Measurements from ENCODE around the gene MICAL3. TPM values are rescaled to one million over a fixed set of nuclear protein-coding genes. Genes with fewer than 3 reads are reported as not detected.

Gene MICAL3
- total and polyA plus RNA-seq, 2 experiments from 2014 or later, result 27.3 to 76.9 TPM

DNA sequence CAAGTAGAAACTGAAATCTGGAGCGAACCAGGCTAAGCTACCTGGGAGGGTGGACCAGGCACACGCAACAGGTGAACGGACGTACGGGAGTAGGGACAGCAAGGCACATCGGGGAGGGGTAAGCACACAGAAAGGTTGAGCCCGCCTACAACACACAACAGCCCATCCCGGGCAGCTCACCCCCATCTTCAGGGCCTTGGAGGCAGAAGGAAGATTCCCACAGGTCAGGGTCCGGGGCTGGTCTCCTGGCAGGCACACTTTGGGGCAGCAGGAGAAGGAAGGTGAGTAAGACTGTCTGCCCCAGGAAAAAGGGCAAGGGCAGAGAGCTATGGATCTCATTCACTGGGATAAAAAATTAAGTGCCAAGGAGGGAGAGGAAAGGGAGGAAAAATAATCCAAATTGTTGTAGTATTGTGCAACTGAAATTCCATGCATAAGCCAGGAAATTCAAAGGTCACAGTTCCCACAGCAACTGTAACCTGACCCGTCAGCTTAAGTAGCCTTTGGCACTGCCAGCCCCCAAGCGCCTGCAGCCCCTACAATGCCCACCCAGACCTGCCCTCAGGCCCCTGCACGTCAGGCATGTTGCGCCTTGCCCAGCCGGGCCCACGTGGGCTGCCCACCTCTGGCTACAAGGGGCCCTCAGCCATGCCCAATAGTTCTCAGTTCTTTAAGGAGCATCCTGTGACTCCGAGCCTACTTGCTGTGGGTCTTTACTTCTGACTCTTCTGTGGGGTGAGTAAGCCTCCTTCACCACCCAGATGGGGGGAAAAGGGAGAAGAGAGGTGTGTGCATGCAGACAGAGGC lies 51.8 kb downstream of the MICAL3 start:
- H3K9me3 ChIP-seq (ENCODE audit: low read depth), result no peaks in the 10 kb centered on the region
- H3K27me3 ChIP-seq, result no peaks in the 10 kb centered on the region
- H3K4me3 ChIP-seq, result no peak overlapping the region
- H3K4me1 ChIP-seq (ENCODE audit: low read depth), result peaks cover 27% of the 10 kb centered on the region
- H3K27ac ChIP-seq, result peak overlapping the region; percentile 48
- DNase-seq (ENCODE audit: low read depth in 1 of 2, low spot score in 1 of 2), result peak; percentile 28 to 92
- no peaks in the 10 kb centered on the region for H3K36me3 ChIP-seq
- TF ChIP-seq CTCF (IDR thresholded peaks at IDR 0.05; ENCODE audit: low read depth, low read length), result no peak

- H3K4me3 ChIP-seq, result no peak overlapping the region
These were observed 52.6 kb downstream of the MICAL3 start for GRCh38 chr22:17971711-17972110.

GRCh38 chr22:17970201-17970708 lies 54.1 kb downstream of the MICAL3 start:
- no peak for TF ChIP-seq CTCF (IDR thresholded peaks at IDR 0.05; ENCODE audit: low read depth, low read length)
- H3K36me3 ChIP-seq, result no peaks in the 10 kb centered on the region
- DNase-seq (ENCODE audit: low read depth in 1 of 2, low spot score in 1 of 2), result peak in 1 of 2 donors; percentile 39
- peaks cover 27% of the 10 kb centered on the region for H3K4me1 ChIP-seq (ENCODE audit: low read depth)
- no peaks in the 10 kb centered on the region for H3K27me3 ChIP-seq
- H3K4me3 ChIP-seq, result no peak overlapping the region
- H3K27ac ChIP-seq, result peak overlapping the region; percentile 66
- no peaks in the 10 kb centered on the region for H3K9me3 ChIP-seq (ENCODE audit: low read depth)

More at GRCh38 chr22:17971711-17972110, 52.6 kb downstream of the MICAL3 start:
- Histone ChIP-seq H3K36me3 (no peaks in the 10 kb centered on the region), H3K9me3 (ENCODE audit: low read depth) (no peaks in the 10 kb centered on the region), H3K27me3 (no peaks in the 10 kb centered on the region), H3K27ac (peak overlapping the region; percentile 19), H3K4me1 (ENCODE audit: low read depth) (peaks cover 27% of the 10 kb centered on the region)
- no peak for DNase-seq (ENCODE audit: low read depth in 1 of 2, low spot score in 1 of 2)
- TF ChIP-seq CTCF (IDR thresholded peaks at IDR 0.05; ENCODE audit: low read depth, low read length), result no peak

GRCh38 chr22:17969701-17970113 lies 54.7 kb downstream of the MICAL3 start:
- peak overlapping the region; percentile 66 for H3K27ac ChIP-seq
- H3K4me1 ChIP-seq (ENCODE audit: low read depth), result peaks cover 28% of the 10 kb centered on the region
- DNase-seq (ENCODE audit: low read depth in 1 of 2, low spot score in 1 of 2), result peak; percentile 48 to 96
- H3K9me3 ChIP-seq (ENCODE audit: low read depth), result no peaks in the 10 kb centered on the region
- H3K27me3 ChIP-seq, result no peaks in the 10 kb centered on the region
- no peak overlapping the region for H3K4me3 ChIP-seq
- no peak for TF ChIP-seq CTCF (IDR thresholded peaks at IDR 0.05; ENCODE audit: low read depth, low read length)
- H3K36me3 ChIP-seq, result no peaks in the 10 kb centered on the region

DNA sequence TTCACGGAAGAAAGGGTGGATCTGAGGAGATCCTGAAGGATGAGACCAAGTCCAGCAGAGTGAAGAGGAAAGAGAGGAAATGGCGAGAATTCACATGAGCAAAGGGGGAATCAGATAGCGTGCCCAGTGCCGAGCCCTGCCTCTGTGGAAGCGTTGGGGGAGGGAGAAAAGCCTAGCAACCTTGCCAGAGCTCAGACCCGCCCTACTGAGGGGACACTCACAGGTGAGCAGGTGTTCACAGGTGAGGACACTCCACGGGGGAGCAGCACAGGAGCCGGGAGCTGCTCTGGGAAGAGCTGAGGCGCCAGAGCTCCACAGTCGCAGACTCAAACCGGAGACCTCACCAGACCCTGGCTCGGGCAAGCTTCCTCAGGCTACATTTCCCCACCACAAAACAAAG lies 56.2 kb downstream of the MICAL3 start:
- Histone ChIP-seq H3K9me3 (ENCODE audit: low read depth) (no peaks in the 10 kb centered on the region), H3K4me1 (ENCODE audit: low read depth) (peaks cover 41% of the 10 kb centered on the region), H3K27ac (no peak overlapping the region), H3K4me3 (no peak overlapping the region), H3K27me3 (no peaks in the 10 kb centered on the region), H3K36me3 (no peaks in the 10 kb centered on the region)
- DNase-seq (ENCODE audit: low read depth in 1 of 2, low spot score in 1 of 2), result no peak
- no peak for TF ChIP-seq CTCF (IDR thresholded peaks at IDR 0.05; ENCODE audit: low read depth, low read length)
